Fibroblast of pulmonary artery (primary cell): ENCODE results near the gene RNF152.
"Not testable (repeated sequence)": the region's sequence is repeated elsewhere in the genome, so short reads cannot be mapped to it uniquely, and the experiment has no call there.

Source experiments
- DNase-seq: peaks from one replicate; pipeline ENCODE4 v3.0.0-alpha.2; 2010; ENCODE audit warnings: low read depth
- H3K4me3 ChIP-seq: replicated peaks from 2 replicates; pipeline ENCODE4 v1.5.1; 2011; ENCODE audit warnings: low read depth, mild to moderate bottlenecking, control low read depth, low read length, moderate library complexity
- CTCF ChIP-seq: IDR thresholded peaks from 2 replicates; pipeline ENCODE4 v1.5.1; 2011; ENCODE audit warnings: mild to moderate bottlenecking, control low read depth, low read length, inconsistent platforms; ENCODE audit errors: missing control alignments

RNF152 gene

GRCh38 chr18:61815885-61816470, 76.8 kb downstream of the RNF152 start:
- TF ChIP-seq CTCF = no peak
- H3K4me3 ChIP-seq = no peak overlapping the region
- no peak for DNase-seq

- no peak for DNase-seq
- no peak overlapping the region for H3K4me3 ChIP-seq
- TF ChIP-seq CTCF = no peak
Observed at GRCh38 chr18:61808286-61808685, 84.5 kb downstream of the RNF152 start.

GRCh38 chr18:61803393-61803792, 89.4 kb downstream of the RNF152 start:
- DNase-seq = no peak
- H3K4me3 ChIP-seq = no peak overlapping the region
- no peak for TF ChIP-seq CTCF

GRCh38 chr18:61797696-61798590, 94.9 kb downstream of the RNF152 start:
- H3K4me3 ChIP-seq = no peak overlapping the region
- no peak for TF ChIP-seq CTCF

GRCh38 chr18:61791031-61791430, 101.8 kb downstream of the RNF152 start:
- no peak for DNase-seq
- no peak for TF ChIP-seq CTCF
- H3K4me3 ChIP-seq = no peak overlapping the region

More at GRCh38 chr18:61797696-61798590, 94.9 kb downstream of the RNF152 start:
- no peak for DNase-seq

GRCh38 chr18:61787011-61787670, 105.7 kb downstream of the RNF152 start:
- DNase-seq, H3K4me3 ChIP-seq: not testable (repeated sequence)

GRCh38 chr18:61785588-61785987, 107.2 kb downstream of the RNF152 start:
- DNase-seq = peak; percentile 21
- no peak for TF ChIP-seq CTCF
- no peak overlapping the region for H3K4me3 ChIP-seq
